ENCODE data around the gene SP9.

GRCh38 chr2:174362949-174363348 is 28.2 kb downstream of the SP9 start:
- TF ChIP-seq EZH2 (IDR thresholded peaks at IDR 0.05; ENCODE audit: low read length), result no peak
- no peak for TF ChIP-seq CTCF (optimal IDR thresholded peaks at IDR 0.05 in 1 of 3, IDR thresholded peaks at IDR 0.05 in 1 of 3, conservative IDR thresholded peaks at IDR 0.05 in 1 of 3; ENCODE audit: extremely low read depth in 1 of 3, insufficient read depth in 2 of 3, low read length in 3 of 3)
